Measurements from ENCODE around the gene BFSP2. TPM values are rescaled to one million over a fixed set of nuclear protein-coding genes. Genes with fewer than 3 reads are reported as not detected.

Gene BFSP2
- total RNA-seq, 1 donor from 2014 or later = 1.3 TPM

- Mint-ChIP-seq H3K4me3 (no peak overlapping the region), H3K9me3 (peaks cover 4% of the 10 kb centered on the region), H3K4me1 (peaks cover 51% of the 10 kb centered on the region), H3K27ac (no peak overlapping the region), H3K36me3 (ENCODE audit: low read depth) (no peaks in the 10 kb centered on the region), H3K27me3 (no peaks in the 10 kb centered on the region)
- no peak for DNase-seq
- TF ChIP-seq CTCF (IDR thresholded peaks at IDR 0.05) = no peak
- no peak for ATAC-seq (ENCODE audit: low read depth)
- POLR2A ChIA-PET = interaction anchor here (1.2 to 4.6 kb wide), 5 partner anchors 14 to 89 kb away, joined by 3 to 60 read pairs (median 7); partner anchors contain the start of gene CDV3
- intact Hi-C loops (cut with micrococcal nuclease) = loop anchor here (2.0 to 5.0 kb wide), 4 partner anchors 17 to 438 kb away; partner anchors contain the start of gene SRPRB
- CTCF ChIA-PET = interaction anchor here (1.1 to 3.2 kb wide), 7 partner anchors 10 to 88 kb away, joined by 3 to 14 read pairs (median 9); partner anchors contain the start of gene CDV3
Observed at GRCh38 chr3:133489466-133490085, 89.7 kb downstream of the BFSP2 start.

- Mint-ChIP-seq H3K27ac (peak overlapping the region; percentile 74), H3K4me3 (peak overlapping the region; percentile 56)
Observed at GRCh38 chr3:133490468-133491351, 90.9 kb downstream of the BFSP2 start.

DNA sequence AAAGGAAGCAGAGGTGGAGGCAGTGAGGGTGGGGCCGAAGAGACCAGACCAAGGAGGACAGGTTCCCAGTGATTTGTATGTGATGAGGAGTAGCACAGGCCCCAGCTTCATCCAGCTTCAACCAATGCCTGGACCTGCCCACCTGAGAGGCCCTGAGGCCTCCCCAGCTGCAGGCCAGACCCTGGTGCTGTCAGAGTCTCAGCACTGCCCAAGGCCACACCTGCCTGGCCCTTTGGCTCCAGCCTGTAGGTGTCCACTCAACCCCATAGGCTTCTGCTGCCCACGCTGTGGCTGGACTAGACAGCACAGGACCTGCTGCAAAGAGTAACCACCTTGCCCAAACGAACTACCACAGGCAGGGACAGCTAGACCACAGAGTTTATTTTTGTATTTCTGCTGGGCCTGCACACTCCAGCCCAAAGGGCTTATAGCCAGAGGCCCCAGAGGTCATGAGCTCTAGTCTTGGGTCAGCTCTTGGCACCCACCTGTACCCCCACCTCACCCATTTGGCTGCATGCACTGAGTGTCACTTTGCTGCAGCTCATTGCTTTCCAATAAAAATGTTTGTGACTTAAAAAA lies 91.7 kb downstream of the BFSP2 start:
- POLR2A ChIA-PET = interaction anchor here (0.6 to 4.6 kb wide), 9 partner anchors 10 to 94 kb away, joined by 3 to 60 read pairs (median 5); partner anchors contain the start of gene CDV3
- DNase-seq (no peak), ATAC-seq (ENCODE audit: low read depth) (no peak)
- TF ChIP-seq CTCF (IDR thresholded peaks at IDR 0.05) = no peak
- Mint-ChIP-seq H3K4me1 (peaks cover 49% of the 10 kb centered on the region), H3K36me3 (ENCODE audit: low read depth) (no peaks in the 10 kb centered on the region), H3K9me3 (peaks cover 3% of the 10 kb centered on the region), H3K27me3 (no peaks in the 10 kb centered on the region), H3K27ac (peak overlapping the region; percentile 74), H3K4me3 (peak overlapping the region; percentile 56)
- CTCF ChIA-PET = interaction anchor here (0.8 to 1.6 kb wide), 5 partner anchors 11 to 87 kb away, joined by 3 to 7 read pairs (median 4); no protein-coding TSS in a partner anchor
- intact Hi-C loops (cut with micrococcal nuclease) = loop anchor here (1.0 to 5.0 kb wide), 6 partner anchors 14 to 436 kb away; partner anchors contain the start of gene CDV3

More at GRCh38 chr3:133490468-133491351, 90.9 kb downstream of the BFSP2 start:
- DNase-seq (peak; percentile 46), ATAC-seq (ENCODE audit: low read depth) (peak; percentile 90)
- H3K4me1 Mint-ChIP-seq = peaks cover 49% of the 10 kb centered on the region
- H3K27me3 Mint-ChIP-seq = no peaks in the 10 kb centered on the region
- ChIA-PET POLR2A (interaction anchor here (0.6 to 4.6 kb wide), 14 partner anchors 11 to 93 kb away, joined by 3 to 60 read pairs (median 4); partner anchors contain the start of gene CDV3), CTCF (interaction anchor here (0.9 to 1.6 kb wide), 5 partner anchors 11 to 88 kb away, joined by 3 to 7 read pairs (median 4); no protein-coding TSS in a partner anchor)
- H3K36me3 Mint-ChIP-seq (ENCODE audit: low read depth) = no peaks in the 10 kb centered on the region
- H3K9me3 Mint-ChIP-seq = peaks cover 4% of the 10 kb centered on the region
- intact Hi-C loops (cut with micrococcal nuclease) = loop anchor here (1.0 to 5.0 kb wide), 6 partner anchors 13 to 437 kb away; partner anchors contain the start of gene CDV3
- no peak for TF ChIP-seq CTCF (IDR thresholded peaks at IDR 0.05)

GRCh38 chr3:133492159-133492741 lies 92.4 kb downstream of the BFSP2 start:
- DNase-seq (no peak), ATAC-seq (ENCODE audit: low read depth) (no peak)
- Mint-ChIP-seq H3K4me1 (peaks cover 49% of the 10 kb centered on the region), H3K27me3 (no peaks in the 10 kb centered on the region), H3K9me3 (no peaks in the 10 kb centered on the region), H3K27ac (peak overlapping the region; percentile 32), H3K36me3 (ENCODE audit: low read depth) (no peaks in the 10 kb centered on the region), H3K4me3 (peak overlapping the region; percentile 33)
- no peak for TF ChIP-seq CTCF (IDR thresholded peaks at IDR 0.05)
- CTCF ChIA-PET = interaction anchor here (0.8 kb wide), 1 partner anchor 12 kb away, joined by 4 read pairs; no protein-coding TSS in a partner anchor
- intact Hi-C loops (cut with micrococcal nuclease) = loop anchor here (5.0 kb wide), 1 partner anchor 435 kb away; no protein-coding TSS in a partner anchor
- POLR2A ChIA-PET = interaction anchor here (1.2 to 4.6 kb wide), 3 partner anchors 12 to 82 kb away, joined by 3 to 60 read pairs (median 6); partner anchors contain the start of gene CDV3
